HCT116 (cell line): ENCODE results near the gene ITM2C.

Experiments used
- CEBPB ChIP-seq: IDR thresholded peaks from 2 replicates; pipeline ENCODE4 v1.6.1; 2012; ENCODE audit warnings: low read depth
- ELF1 ChIP-seq: IDR thresholded peaks from 2 replicates; pipeline ENCODE4 v1.6.1; 2012; ENCODE audit warnings: low read depth, borderline replicate concordance
- EZH2 ChIP-seq: fragments of 200-600 bp; sonication (generic); IDR thresholded peaks from 2 replicates; pipeline ENCODE4 v1.6.1; 2017; ENCODE audit warnings: antibody characterized with exemption, mixed run types
- EZH2phosphoT487 ChIP-seq: fragments of 200-600 bp; IDR thresholded peaks from 2 replicates; pipeline ENCODE4 v1.6.1; 2018; ENCODE audit warnings: antibody characterized with exemption, borderline replicate concordance
- JUND ChIP-seq: IDR thresholded peaks from 2 replicates; pipeline ENCODE4 v1.6.1; 2012
- POLR2A ChIP-seq: IDR thresholded peaks from 2 replicates; pipeline ENCODE4 v1.7.0; 2011; ENCODE audit warnings: borderline replicate concordance; ENCODE audit not compliant: insufficient read depth, insufficient read length; ENCODE audit errors: extremely low read depth
- SRF ChIP-seq: IDR thresholded peaks from 2 replicates; pipeline ENCODE4 v1.6.1; 2012; ENCODE audit warnings: low read depth
- YY1 ChIP-seq: IDR thresholded peaks from 2 replicates; pipeline ENCODE4 v1.6.1; 2011; ENCODE audit warnings: low read length, low read depth, moderate library complexity, mild to moderate bottlenecking; ENCODE audit not compliant: insufficient replicate concordance; ENCODE audit errors: extremely low read depth
- TF ChIP-seq, protein P1 (sequence below), 3 experiments: fragments of 200-600 bp in 1 of 3; sonication (generic) in 1 of 3; IDR thresholded peaks in 2 of 3; conservative IDR thresholded peaks in 1 of 3; 2 replicates each; pipeline ENCODE4 v1.5.1; 2012 to 2017; ENCODE audit warnings: low read depth in 2 of 3, low read length in 2 of 3, antibody characterized with exemption in 1 of 3, borderline replicate concordance in 1 of 3, control low read depth in 1 of 3, mild to moderate bottlenecking in 1 of 3, mixed read lengths in 1 of 3, mixed run types in 1 of 3, moderate library complexity in 1 of 3; ENCODE audit not compliant: insufficient read depth in 1 of 3

DNA sequence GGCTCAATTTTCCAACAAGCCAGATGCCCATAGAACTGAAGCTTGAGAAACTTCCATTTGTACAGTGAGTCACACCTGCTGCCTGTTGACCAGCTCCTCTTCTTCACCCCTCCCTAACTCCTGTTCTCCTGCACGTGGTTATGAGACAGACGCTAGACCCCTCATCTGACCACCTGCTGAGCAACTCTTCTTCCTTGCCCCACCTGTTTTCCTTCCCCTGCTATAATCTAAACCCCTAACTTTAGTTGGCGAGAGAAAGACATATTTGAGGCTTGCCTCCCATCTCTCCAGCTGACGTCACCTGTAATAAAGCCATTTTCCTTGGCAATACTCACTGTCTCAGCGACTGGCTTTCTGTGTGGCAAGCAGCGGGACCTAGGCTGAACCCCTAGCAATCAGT is 22.3 kb upstream of the ITM2C start:
- TF ChIP-seq, protein P1, sequence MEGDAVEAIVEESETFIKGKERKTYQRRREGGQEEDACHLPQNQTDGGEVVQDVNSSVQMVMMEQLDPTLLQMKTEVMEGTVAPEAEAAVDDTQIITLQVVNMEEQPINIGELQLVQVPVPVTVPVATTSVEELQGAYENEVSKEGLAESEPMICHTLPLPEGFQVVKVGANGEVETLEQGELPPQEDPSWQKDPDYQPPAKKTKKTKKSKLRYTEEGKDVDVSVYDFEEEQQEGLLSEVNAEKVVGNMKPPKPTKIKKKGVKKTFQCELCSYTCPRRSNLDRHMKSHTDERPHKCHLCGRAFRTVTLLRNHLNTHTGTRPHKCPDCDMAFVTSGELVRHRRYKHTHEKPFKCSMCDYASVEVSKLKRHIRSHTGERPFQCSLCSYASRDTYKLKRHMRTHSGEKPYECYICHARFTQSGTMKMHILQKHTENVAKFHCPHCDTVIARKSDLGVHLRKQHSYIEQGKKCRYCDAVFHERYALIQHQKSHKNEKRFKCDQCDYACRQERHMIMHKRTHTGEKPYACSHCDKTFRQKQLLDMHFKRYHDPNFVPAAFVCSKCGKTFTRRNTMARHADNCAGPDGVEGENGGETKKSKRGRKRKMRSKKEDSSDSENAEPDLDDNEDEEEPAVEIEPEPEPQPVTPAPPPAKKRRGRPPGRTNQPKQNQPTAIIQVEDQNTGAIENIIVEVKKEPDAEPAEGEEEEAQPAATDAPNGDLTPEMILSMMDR (IDR thresholded peaks at IDR 0.05 in 2 of 3, conservative IDR thresholded peaks at IDR 0.05 in 1 of 3; ENCODE audit: borderline replicate concordance in 1 of 3, insufficient read depth in 1 of 3, low read depth in 2 of 3, low read length in 2 of 3) = no peak
- no peak for TF ChIP-seq YY1
- TF ChIP-seq JUND = no peak
- no peak for TF ChIP-seq POLR2A
- TF ChIP-seq SRF = no peak
- no peak for TF ChIP-seq EZH2phosphoT487
- TF ChIP-seq ELF1 = no peak
- TF ChIP-seq CEBPB = no peak
- no peak for TF ChIP-seq EZH2
